Fibroblast of mammary gland (primary cell): ENCODE results near the gene PHF21A.

Experiments
- DNase-seq: peaks from one replicate; pipeline ENCODE4 v3.0.0-alpha.2; 2010; ENCODE audit warnings: low read depth
- H3K4me3 ChIP-seq: 2 replicates; pipeline ENCODE4 v1.5.1; 2011; ENCODE audit warnings: low read depth, mild to moderate bottlenecking, low read length, moderate library complexity; ENCODE audit not compliant: control insufficient read depth
- CTCF ChIP-seq: conservative IDR thresholded peaks from 2 replicates; pipeline ENCODE4 v1.5.1; 2011; ENCODE audit warnings: low read depth, low read length, inconsistent platforms; ENCODE audit not compliant: control insufficient read depth, insufficient read depth

Gene PHF21A

GRCh38 chr11:46107408-46107718 is 13.9 kb downstream of the PHF21A start:
- TF ChIP-seq CTCF: no peak
- no peak for DNase-seq
- H3K4me3 ChIP-seq: no peak overlapping the region

GRCh38 chr11:46106530-46107407 is 14.5 kb downstream of the PHF21A start:
- peak; percentile 36 for DNase-seq
- no peak for TF ChIP-seq CTCF
- H3K4me3 ChIP-seq: no peak overlapping the region

DNA sequence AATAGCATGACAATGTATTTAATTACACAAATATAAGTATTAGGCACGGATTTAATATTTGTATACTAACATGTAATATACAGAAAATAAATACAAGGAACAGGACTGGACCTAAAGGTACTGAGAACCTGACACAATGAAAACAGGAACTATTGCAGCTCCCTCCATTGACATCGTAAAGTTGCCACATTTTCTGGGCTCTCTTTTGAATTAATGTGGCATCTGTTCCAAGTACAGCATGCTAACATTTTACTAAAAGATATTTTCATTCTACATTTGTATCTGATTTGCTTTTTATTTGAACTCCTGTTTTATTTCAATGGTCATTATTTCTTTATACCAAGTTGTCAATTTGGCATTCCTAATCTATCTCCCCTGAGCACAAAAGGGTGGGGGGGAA is 15.3 kb downstream of the PHF21A start:
- no peak for DNase-seq
- no peak overlapping the region for H3K4me3 ChIP-seq
- TF ChIP-seq CTCF: no peak

DNA sequence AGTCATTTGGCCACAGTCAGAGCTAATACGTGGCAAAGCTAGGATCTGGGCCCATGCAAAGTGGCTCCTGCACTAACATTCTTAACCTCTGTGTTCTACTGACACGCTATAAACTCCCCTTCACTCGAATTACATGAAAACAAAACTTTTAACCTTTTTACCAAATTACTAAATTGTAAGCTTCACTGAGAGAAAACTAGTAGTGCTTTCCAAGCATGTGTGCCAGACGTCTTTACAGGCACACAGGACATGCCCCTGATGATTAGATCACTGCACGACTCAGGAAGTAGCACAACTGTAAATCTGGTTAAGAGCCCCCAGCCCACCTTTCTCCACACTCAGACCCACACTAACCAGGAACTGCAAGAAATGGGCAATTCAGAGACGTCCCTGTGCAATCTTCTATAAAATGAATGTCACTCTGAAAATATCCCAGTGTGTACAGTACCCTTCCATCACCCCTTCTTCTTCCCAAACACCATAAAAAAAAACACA is 16.1 kb downstream of the PHF21A start:
- no peak for TF ChIP-seq CTCF
- DNase-seq: no peak
- no peak overlapping the region for H3K4me3 ChIP-seq

DNA sequence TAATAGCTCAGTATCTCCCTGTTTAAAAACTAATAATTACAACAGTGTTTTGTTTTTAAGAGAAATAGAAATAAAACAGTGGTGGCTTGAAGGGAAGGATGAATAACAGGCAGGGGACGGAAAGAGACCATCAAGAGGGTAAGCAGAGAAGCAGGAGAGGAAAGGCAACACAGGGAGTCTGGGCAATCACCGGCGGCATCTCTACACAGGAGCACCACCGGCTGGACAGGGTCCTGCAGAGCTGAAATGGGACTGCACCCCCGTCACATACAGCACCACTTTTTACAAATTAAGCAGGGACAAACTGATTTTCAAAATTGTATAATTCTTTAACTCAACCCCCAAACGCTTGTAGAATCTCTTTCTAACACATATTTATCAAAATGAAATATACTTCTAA is 18.4 kb downstream of the PHF21A start:
- TF ChIP-seq CTCF: no peak
- no peak for DNase-seq
- no peak overlapping the region for H3K4me3 ChIP-seq

- no peak overlapping the region for H3K4me3 ChIP-seq
- DNase-seq: no peak
- TF ChIP-seq CTCF: no peak
These were observed 20.6 kb downstream of the PHF21A start for GRCh38 chr11:46100670-46101069.
